Measurements from ENCODE around the gene CTBP1.
A peak's percentile ranks its signal among the peaks of the same experiment; 100 is the strongest.
"Not testable (repeated sequence)": the region's sequence is repeated elsewhere in the genome, so short reads cannot be mapped to it uniquely, and the experiment has no call there.

Gene CTBP1

GRCh38 chr4:1248245-1249147 is at the start of gene CTBP1:
TSS of gene CTBP1 (minus strand) at chr4:1249130. CDS start at chr4:1241331, 7,799 bp downstream.
- DNase-seq (ENCODE audit: low read depth in 2 of 2), result peak; percentile 71 to 81

GRCh38 chr4:1298461-1298860 is 49.5 kb upstream of the CTBP1 start:
- no peak for DNase-seq (ENCODE audit: low read depth in 2 of 2)

- no peak for DNase-seq (ENCODE audit: low read depth in 2 of 2)
Observed at GRCh38 chr4:1297456-1298325, 48.8 kb upstream of the CTBP1 start.

GRCh38 chr4:1297023-1297395 is 48.1 kb upstream of the CTBP1 start:
- DNase-seq (ENCODE audit: low read depth in 2 of 2), result no peak

- no peak for DNase-seq (ENCODE audit: low read depth in 2 of 2)
Observed at GRCh38 chr4:1296324-1297022, 47.5 kb upstream of the CTBP1 start.

GRCh38 chr4:1295405-1296055 is 46.6 kb upstream of the CTBP1 start:
- DNase-seq (ENCODE audit: low read depth in 2 of 2), result no peak

GRCh38 chr4:1294891-1295290 is 46.0 kb upstream of the CTBP1 start:
- no peak for DNase-seq (ENCODE audit: low read depth in 2 of 2)

GRCh38 chr4:1294424-1294823 is 45.5 kb upstream of the CTBP1 start:
- DNase-seq (ENCODE audit: low read depth in 2 of 2), result no peak

GRCh38 chr4:1293991-1294390 is 45.1 kb upstream of the CTBP1 start:
- no peak for DNase-seq (ENCODE audit: low read depth in 2 of 2)

GRCh38 chr4:1293531-1293941 is 44.6 kb upstream of the CTBP1 start:
- DNase-seq (ENCODE audit: low read depth in 2 of 2), result no peak

- not testable (repeated sequence) for DNase-seq (ENCODE audit: low read depth in 2 of 2)
Observed at GRCh38 chr4:1292703-1293011, 43.7 kb upstream of the CTBP1 start.

GRCh38 chr4:1291996-1292702 is 43.2 kb upstream of the CTBP1 start:
- no peak for DNase-seq (ENCODE audit: low read depth in 2 of 2)

- DNase-seq (ENCODE audit: low read depth in 2 of 2), result no peak
Observed at GRCh38 chr4:1291091-1291490, 42.2 kb upstream of the CTBP1 start.

- DNase-seq (ENCODE audit: low read depth in 2 of 2), result no peak
Observed at GRCh38 chr4:1290165-1290977, 41.4 kb upstream of the CTBP1 start.

GRCh38 chr4:1289207-1290164 is 40.6 kb upstream of the CTBP1 start, which contains the start of gene MAEA:
TSS of gene MAEA (plus strand) at chr4:1289891. CDS start at chr4:1289914, 23 bp downstream.
- peak; percentile 93 to 94 for DNase-seq (ENCODE audit: low read depth in 2 of 2)

- DNase-seq (ENCODE audit: low read depth in 2 of 2), result no peak
Observed at GRCh38 chr4:1288786-1289185, 39.9 kb upstream of the CTBP1 start.

GRCh38 chr4:1285790-1286553 is 37.0 kb upstream of the CTBP1 start:
- no peak for DNase-seq (ENCODE audit: low read depth in 2 of 2)

- no peak for DNase-seq (ENCODE audit: low read depth in 2 of 2)
Observed at GRCh38 chr4:1285151-1285789, 36.3 kb upstream of the CTBP1 start.
